ENCODE measurements around the gene ICA1. TPM values are rescaled to one million over a fixed set of nuclear protein-coding genes. Genes with fewer than 3 reads are reported as not detected.

The ICA1 gene
- polyA plus RNA-seq, 2 of the 4 experiments (the other 2 are of a cell fraction) = 0.66 to 2.0 TPM

- TF ChIP-seq JUNB (IDR thresholded peaks at IDR 0.05) (no peak), KDM5A (IDR thresholded peaks at IDR 0.05) (no peak), SMC3 (IDR thresholded peaks at IDR 0.05) (no peak), ZSCAN20 (CRISPR knock-in tag; IDR thresholded peaks at IDR 0.05) (no peak), FOXS1 (CRISPR knock-in tag; IDR thresholded peaks at IDR 0.05) (no peak), MAFK (IDR thresholded peaks at IDR 0.05; ENCODE audit: partially characterized antibody) (peak; percentile 87), TP53 (CRISPR knock-in tag; IDR thresholded peaks at IDR 0.05) (no peak), RNF2 (IDR thresholded peaks at IDR 0.05; ENCODE audit: borderline replicate concordance, low read depth) (no peak)
- H3K27ac ChIP-seq = no peak overlapping the region
- H3K9me3 ChIP-seq = no peaks in the 10 kb centered on the region
- CTCF ChIA-PET = no interaction called here
- ATAC-seq (no peak), DNase-seq (ENCODE audit: low read depth in 1 of 2, low spot score in 1 of 2) (no peak), FAIRE-seq (no peak)
- H3K4me3 ChIP-seq = no peak overlapping the region
- POLR2A ChIA-PET = no interaction called here
- H3K4me1 ChIP-seq = no peaks in the 10 kb centered on the region
- 19% methylated on average over 1 of the region's 1 CpG for WGBS (ENCODE audit: missing lambda C conversion rate)
- H3K4me2 ChIP-seq = no peak overlapping the region
These were observed 131.3 kb downstream of the ICA1 start for GRCh38 chr7:8130663-8131062.

- TF ChIP-seq CEBPB (IDR thresholded peaks at IDR 0.05) = no peak
- TF ChIP-seq EHMT2 (IDR thresholded peaks at IDR 0.05; ENCODE audit: low read depth) = no peak
- no peak for TF ChIP-seq FOSL2 (IDR thresholded peaks at IDR 0.05)
- TF ChIP-seq FOSL2 (CRISPR knock-in tag; IDR thresholded peaks at IDR 0.05) = no peak
- TF ChIP-seq TP53 (CRISPR knock-in tag; IDR thresholded peaks at IDR 0.05) = no peak
- no peak for TF ChIP-seq HMGXB4 (CRISPR knock-in tag; IDR thresholded peaks at IDR 0.05; ENCODE audit: borderline replicate concordance)
- no peak for TF ChIP-seq ZSCAN20 (CRISPR knock-in tag; IDR thresholded peaks at IDR 0.05)
- TF ChIP-seq ZFP36 (IDR thresholded peaks at IDR 0.05; ENCODE audit: borderline replicate concordance, partially characterized antibody) = no peak
- ATAC-seq (no peak), DNase-seq (ENCODE audit: low read depth in 1 of 2, low spot score in 1 of 2) (no peak), FAIRE-seq (no peak)
- no peak overlapping the region for H3K4me3 ChIP-seq
- 68% methylated on average over 1 of the region's 1 CpG for WGBS (ENCODE audit: missing lambda C conversion rate)
- H3K9me3 ChIP-seq = no peaks in the 10 kb centered on the region
- CTCF ChIA-PET = no interaction called here
- H3K4me1 ChIP-seq = no peaks in the 10 kb centered on the region
- POLR2A ChIA-PET = no interaction called here
- no peak overlapping the region for H3K27ac ChIP-seq
- H3K4me2 ChIP-seq = no peak overlapping the region
These were observed 132.7 kb downstream of the ICA1 start for GRCh38 chr7:8129318-8129659.

GRCh38 chr7:8128449-8129317, 133.3 kb downstream of the ICA1 start:
- POLR2A ChIA-PET = no interaction called here
- no peaks in the 10 kb centered on the region for H3K4me1 ChIP-seq
- ATAC-seq (no peak), FAIRE-seq (no peak), DNase-seq (ENCODE audit: low read depth in 1 of 2, low spot score in 1 of 2) (no peak)
- H3K27ac ChIP-seq = no peak overlapping the region
- H3K9me3 ChIP-seq = no peaks in the 10 kb centered on the region
- no peak for TF ChIP-seq EHF (CRISPR knock-in tag; IDR thresholded peaks at IDR 0.05)
- no peak for TF ChIP-seq PHF8 (IDR thresholded peaks at IDR 0.05; ENCODE audit: borderline replicate concordance, low read depth)
- TF ChIP-seq EHMT2 (IDR thresholded peaks at IDR 0.05; ENCODE audit: low read depth) = no peak
- no peak for TF ChIP-seq TFCP2L1 (CRISPR knock-in tag; IDR thresholded peaks at IDR 0.05)
- no peak for TF ChIP-seq HEYL (CRISPR knock-in tag; IDR thresholded peaks at IDR 0.05)
- no peak for TF ChIP-seq CBX2 (IDR thresholded peaks at IDR 0.05; ENCODE audit: borderline replicate concordance, low read depth)
- no peak for TF ChIP-seq BCL3 (IDR thresholded peaks at IDR 0.05)
- no peak overlapping the region for H3K4me2 ChIP-seq
- CTCF ChIA-PET = no interaction called here
- WGBS (ENCODE audit: missing lambda C conversion rate) = 57% methylated on average over 12 of the region's 12 CpGs
- H3K4me3 ChIP-seq = no peak overlapping the region
